SK-N-SH (cell line): ENCODE results near the gene P2RX1.

Source experiments
- CTCF ChIP-seq: fragments of 200-600 bp; sonication (generic); IDR thresholded peaks from 2 replicates; pipeline ENCODE4 v1.6.1; 2017; ENCODE audit warnings: antibody characterized with exemption, mild to moderate bottlenecking, moderate library complexity
- GATA2 ChIP-seq: sonication (generic); formaldehyde crosslinking; IDR thresholded peaks from 2 replicates; pipeline ENCODE4 v1.5.0; 2020; ENCODE audit warnings: mild to moderate bottlenecking, missing genetic modification reagents
- PBX3 ChIP-seq: IDR thresholded peaks from 2 replicates; pipeline ENCODE4; 2012
- POLR2AphosphoS5 ChIP-seq: IDR thresholded peaks from 2 replicates; pipeline ENCODE4 v1.6.1; 2012; ENCODE audit warnings: low read depth, low read length
- RAD21 ChIP-seq: IDR thresholded peaks from 2 replicates; pipeline ENCODE4 v1.6.1; 2012; ENCODE audit warnings: mild to moderate bottlenecking, low read length
- REST ChIP-seq: IDR thresholded peaks from 2 replicates; pipeline ENCODE4 v1.6.1; 2012; ENCODE audit warnings: mild to moderate bottlenecking, low read depth, low read length, moderate library complexity
- SIN3A ChIP-seq: IDR thresholded peaks from 2 replicates; pipeline ENCODE4 v1.6.1; 2012; ENCODE audit warnings: low read depth, mild to moderate bottlenecking, low read length, moderate library complexity, borderline replicate concordance
- SMC3 ChIP-seq: IDR thresholded peaks from 2 replicates; pipeline ENCODE4 v1.6.1; 2012; ENCODE audit warnings: low read depth, low read length, improper control_type of control experiment
- TAF1 ChIP-seq: IDR thresholded peaks from 2 replicates; pipeline ENCODE4 v1.6.1; 2012; ENCODE audit warnings: low read depth, mild to moderate bottlenecking, low read length, moderate library complexity, borderline replicate concordance
- TEAD4 ChIP-seq: IDR thresholded peaks from 2 replicates; pipeline ENCODE4 v1.4.0; 2012; ENCODE audit warnings: mild to moderate bottlenecking, borderline replicate concordance; ENCODE audit not compliant: insufficient read depth
- USF2 ChIP-seq: fragments of 150-350 bp; IDR thresholded peaks from 2 replicates; pipeline ENCODE4 v1.6.1; 2017; ENCODE audit warnings: antibody characterized with exemption, low read length, low read depth, borderline replicate concordance
- YY1 ChIP-seq: IDR thresholded peaks from 2 replicates; pipeline ENCODE4 v1.4.0; 2012; ENCODE audit warnings: low read depth, mild to moderate bottlenecking
- ZBTB33 ChIP-seq: IDR thresholded peaks from 2 replicates; pipeline ENCODE4 v1.4.0; 2012; ENCODE audit warnings: low read depth, borderline replicate concordance

GRCh38 chr17:3935825-3936355 lies 19.6 kb upstream of the P2RX1 start:
- TF ChIP-seq CTCF (no peak), SIN3A (no peak), TEAD4 (no peak), SMC3 (no peak), TAF1 (no peak), YY1 (no peak), USF2 (no peak), RAD21 (no peak), POLR2AphosphoS5 (no peak), REST (no peak), PBX3 (no peak), ZBTB33 (no peak), GATA2 (CRISPR knock-in tag) (no peak)
